Glutamatergic neuron (in vitro differentiated cells): ENCODE results near the gene CFLAR. TPM values are rescaled to one million over a fixed set of nuclear protein-coding genes. Genes with fewer than 3 reads are reported as not detected.

Experiments
- DNase-seq: peaks from one replicate; pipeline ENCODE4 v3.0.0; 2022
- H3K27ac Mint-ChIP-seq: one replicate; pipeline ENCODE4 v1.8.0; 2020; ENCODE audit warnings: mild to moderate bottlenecking, mixed read lengths, inconsistent platforms; ENCODE audit not compliant: unreplicated experiment
- H3K27me3 Mint-ChIP-seq: one replicate; pipeline ENCODE4 v1.8.0; 2020; ENCODE audit warnings: mild to moderate bottlenecking, moderate library complexity, mixed read lengths, inconsistent platforms; ENCODE audit not compliant: unreplicated experiment
- H3K36me3 Mint-ChIP-seq: one replicate; pipeline ENCODE4 v1.8.0; 2020; ENCODE audit warnings: mild to moderate bottlenecking, mixed read lengths, inconsistent platforms; ENCODE audit not compliant: unreplicated experiment
- H3K4me1 Mint-ChIP-seq: one replicate; pipeline ENCODE4 v1.8.0; 2020; ENCODE audit warnings: mild to moderate bottlenecking, low read depth, mixed read lengths, inconsistent platforms; ENCODE audit not compliant: unreplicated experiment
- H3K4me3 Mint-ChIP-seq: one replicate; pipeline ENCODE4 v1.8.0; 2020; ENCODE audit warnings: mild to moderate bottlenecking, mixed read lengths, inconsistent platforms; ENCODE audit not compliant: unreplicated experiment
- H3K9me3 Mint-ChIP-seq: one replicate; pipeline ENCODE4 v1.8.0; 2020; ENCODE audit warnings: mild to moderate bottlenecking, moderate library complexity, mixed read lengths, inconsistent platforms; ENCODE audit not compliant: unreplicated experiment
- long read RNA-seq: library from polyadenylated mRNA; unstranded; transcript quantifications from one replicate; pipeline ENCODE4 v2.0.0, GENCODE V29; 2020; ENCODE audit not compliant: unreplicated experiment
- total RNA-seq: library from RNA; stranded (reverse); fragmentation: NEBNext Ultra II Directional; extraction: Animal tissue kit (Norgen Biotek cat#: 25700); gene quantifications from one replicate; pipeline ENCODE4 v1.2.1, GENCODE V29; 2021; ENCODE audit not compliant: unreplicated experiment
- TF ChIP-seq, protein P1 (sequence below): fragments of 200-600 bp; sonication (generic); IDR thresholded peaks from one replicate; pipeline ENCODE4 v1.5.0; 2021; ENCODE audit not compliant: partially characterized antibody, unreplicated experiment

Gene CFLAR
- 88.0 TPM for total RNA-seq
- long read RNA-seq, full-length matches to known transcripts, result 15 of 23 reads
- long read RNA-seq, partial matches to known transcripts, result 4 of 23 reads
- long read RNA-seq, other reads (novel, unspliced or antisense), result 4 of 23 reads

DNA sequence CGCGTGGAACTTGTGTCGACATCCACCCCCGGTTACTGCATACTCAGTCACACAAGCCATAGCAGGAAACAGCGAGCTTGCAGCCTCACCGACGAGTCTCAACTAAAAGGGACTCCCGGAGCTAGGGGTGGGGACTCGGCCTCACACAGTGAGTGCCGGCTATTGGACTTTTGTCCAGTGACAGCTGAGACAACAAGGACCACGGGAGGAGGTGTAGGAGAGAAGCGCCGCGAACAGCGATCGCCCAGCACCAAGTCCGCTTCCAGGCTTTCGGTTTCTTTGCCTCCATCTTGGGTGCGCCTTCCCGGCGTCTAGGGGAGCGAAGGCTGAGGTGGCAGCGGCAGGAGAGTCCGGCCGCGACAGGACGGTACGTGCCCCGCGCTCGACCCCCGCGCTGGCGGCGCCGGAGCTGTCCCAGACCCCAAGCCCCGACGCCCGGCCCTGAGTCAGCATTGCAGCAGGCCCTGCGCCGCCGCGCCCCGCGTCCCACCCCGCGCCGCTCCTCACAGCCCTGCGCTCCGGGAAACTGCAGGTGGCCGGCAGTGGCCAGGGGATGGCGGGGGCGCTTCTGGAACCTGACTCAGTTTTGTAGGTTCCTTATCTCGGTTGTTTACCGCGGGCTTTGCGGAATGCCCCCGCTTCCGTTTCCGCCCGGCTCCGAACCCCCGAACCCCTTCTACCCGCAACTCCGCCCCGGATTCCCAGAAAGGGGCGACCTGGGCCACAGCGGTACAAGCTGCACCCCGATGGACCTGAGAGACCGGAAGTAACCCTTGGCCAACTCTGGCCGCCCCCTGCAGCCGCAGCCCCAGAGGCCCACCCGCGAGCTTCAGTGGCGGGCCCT lies at the start of gene CFLAR:
TSS of gene CFLAR (plus strand) at position 50 of the 844 bp plus-strand sequence. CDS start 13,702 bp downstream, outside the sequence.
- Mint-ChIP-seq H3K27me3 (peaks cover 3% of the 10 kb centered on the region), H3K27ac (peak within 1 kb of the TSS; percentile 92), H3K4me1 (peaks cover 25% of the 10 kb centered on the region), H3K4me3 (peak within 1 kb of the TSS; percentile 86), H3K36me3 (no peaks in the 10 kb centered on the region), H3K9me3 (peaks cover 7% of the 10 kb centered on the region)
- TF ChIP-seq, protein P1, sequence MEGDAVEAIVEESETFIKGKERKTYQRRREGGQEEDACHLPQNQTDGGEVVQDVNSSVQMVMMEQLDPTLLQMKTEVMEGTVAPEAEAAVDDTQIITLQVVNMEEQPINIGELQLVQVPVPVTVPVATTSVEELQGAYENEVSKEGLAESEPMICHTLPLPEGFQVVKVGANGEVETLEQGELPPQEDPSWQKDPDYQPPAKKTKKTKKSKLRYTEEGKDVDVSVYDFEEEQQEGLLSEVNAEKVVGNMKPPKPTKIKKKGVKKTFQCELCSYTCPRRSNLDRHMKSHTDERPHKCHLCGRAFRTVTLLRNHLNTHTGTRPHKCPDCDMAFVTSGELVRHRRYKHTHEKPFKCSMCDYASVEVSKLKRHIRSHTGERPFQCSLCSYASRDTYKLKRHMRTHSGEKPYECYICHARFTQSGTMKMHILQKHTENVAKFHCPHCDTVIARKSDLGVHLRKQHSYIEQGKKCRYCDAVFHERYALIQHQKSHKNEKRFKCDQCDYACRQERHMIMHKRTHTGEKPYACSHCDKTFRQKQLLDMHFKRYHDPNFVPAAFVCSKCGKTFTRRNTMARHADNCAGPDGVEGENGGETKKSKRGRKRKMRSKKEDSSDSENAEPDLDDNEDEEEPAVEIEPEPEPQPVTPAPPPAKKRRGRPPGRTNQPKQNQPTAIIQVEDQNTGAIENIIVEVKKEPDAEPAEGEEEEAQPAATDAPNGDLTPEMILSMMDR, result no peak
- peak; percentile 69 for DNase-seq

DNA sequence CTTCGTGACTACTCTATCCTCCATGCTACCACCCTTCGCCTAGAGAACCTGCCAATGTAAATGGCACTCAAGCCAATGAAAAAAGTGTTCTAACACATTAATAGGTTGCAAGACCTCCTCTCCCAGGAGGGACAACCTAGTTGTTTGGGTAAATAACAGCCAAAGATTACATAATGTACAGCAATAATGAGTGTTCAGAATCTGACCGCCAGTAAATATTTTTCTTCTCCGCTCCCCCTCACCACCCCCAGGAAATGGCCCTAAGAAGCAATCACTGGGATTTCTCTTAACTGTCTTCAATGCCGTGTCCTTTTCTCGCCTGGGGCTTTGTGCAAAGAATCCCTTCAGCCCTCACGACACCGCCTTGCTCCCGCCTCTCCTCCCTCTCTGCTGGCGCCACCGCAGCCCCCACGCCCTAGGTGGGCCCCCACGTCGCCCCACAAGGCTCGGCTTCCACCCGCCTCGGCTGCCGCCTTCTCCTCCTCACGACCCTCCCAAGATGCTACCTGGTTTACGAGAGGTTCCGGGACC lies 45.0 kb upstream of the CFLAR start:
- Mint-ChIP-seq H3K36me3 (peaks cover 4% of the 10 kb centered on the region), H3K27ac (peak overlapping the region; percentile 99), H3K27me3 (peaks cover 14% of the 10 kb centered on the region), H3K4me3 (peak overlapping the region; percentile 99), H3K9me3 (peaks cover 12% of the 10 kb centered on the region), H3K4me1 (peaks cover 20% of the 10 kb centered on the region)
- TF ChIP-seq, protein P1, result no peak
- no peak for DNase-seq

DNA sequence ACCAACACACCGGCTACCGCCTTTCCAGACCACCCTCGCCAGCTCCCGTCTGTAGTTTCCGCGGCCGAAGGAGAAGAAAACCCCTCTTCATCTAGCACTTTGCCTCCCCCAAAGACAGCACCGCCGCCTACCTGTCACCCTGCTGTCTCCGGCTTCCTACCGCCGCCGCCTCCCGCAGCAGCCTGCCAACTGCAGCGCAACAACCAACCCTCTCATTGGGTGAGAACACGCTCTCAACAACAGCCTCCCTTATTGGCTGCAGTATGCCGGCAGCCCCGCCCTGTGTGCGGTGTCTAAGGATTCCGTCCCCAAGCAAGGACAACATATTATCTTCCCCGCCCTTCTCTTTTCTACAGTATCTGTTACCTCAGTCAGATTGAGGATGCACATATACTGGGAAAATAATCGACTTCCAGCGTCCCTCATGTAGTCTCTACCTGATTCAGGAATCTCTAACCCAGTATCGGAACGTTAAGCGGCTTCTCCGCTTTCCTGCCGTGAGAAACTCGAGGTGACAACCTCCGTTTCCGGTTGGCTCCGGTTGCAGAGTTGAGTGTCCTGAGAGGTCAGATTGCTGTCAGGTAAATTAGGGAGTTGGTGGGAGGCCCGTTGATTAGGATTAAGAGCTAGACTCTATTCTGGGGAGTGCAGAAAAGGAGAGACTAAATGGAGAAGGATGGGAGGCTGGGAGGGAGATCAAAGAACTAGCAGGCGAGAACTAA lies 44.3 kb upstream of the CFLAR start, which contains the start of the genes HYCC2 and NDUFB3:
TSS of gene HYCC2 (minus strand) at position 193 of the 722 bp plus-strand sequence. CDS start 47,662 bp downstream, outside the sequence.
TSS of gene NDUFB3 (plus strand) at position 523 of the 722 bp plus-strand sequence. CDS start 6,882 bp downstream, outside the sequence.
- H3K27me3 Mint-ChIP-seq, result peaks cover 14% of the 10 kb centered on the region
- H3K27ac Mint-ChIP-seq, result peak within 1 kb of the TSS; percentile 99
- peak within 1 kb of the TSS; percentile 99 for H3K4me3 Mint-ChIP-seq
- H3K36me3 Mint-ChIP-seq, result peaks cover 4% of the 10 kb centered on the region
- DNase-seq, result peak; percentile 87
- peaks cover 20% of the 10 kb centered on the region for H3K4me1 Mint-ChIP-seq
- peaks cover 12% of the 10 kb centered on the region for H3K9me3 Mint-ChIP-seq
- TF ChIP-seq, protein P1, result no peak

DNA sequence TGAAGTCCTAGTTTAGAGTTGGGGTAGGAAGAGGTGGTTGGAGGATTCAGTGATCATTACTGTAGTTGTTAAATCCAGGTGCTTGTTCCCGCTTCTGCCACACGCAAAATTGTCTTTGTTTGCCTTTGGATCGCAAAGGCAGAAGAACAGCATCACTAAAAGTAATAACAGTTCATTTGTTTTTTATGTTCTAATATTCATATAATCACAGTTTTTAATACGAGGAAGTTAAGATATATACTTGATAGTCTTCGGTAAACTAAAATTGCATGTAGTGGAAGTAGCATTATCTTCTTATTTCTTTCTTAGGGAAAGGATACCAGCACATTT lies 43.8 kb upstream of the CFLAR start:
- Mint-ChIP-seq H3K27me3 (peaks cover 14% of the 10 kb centered on the region), H3K36me3 (peaks cover 4% of the 10 kb centered on the region), H3K9me3 (peaks cover 12% of the 10 kb centered on the region), H3K4me3 (peak overlapping the region; percentile 99), H3K4me1 (peaks cover 20% of the 10 kb centered on the region), H3K27ac (peak overlapping the region; percentile 99)
- TF ChIP-seq, protein P1, result no peak
- no peak for DNase-seq
